SK-N-SH treated with all-trans-retinoic acid at 6 μM for 48 hours (cell line): Measurements from ENCODE around the gene MORC1.

Source experiments
- ATAC-seq: fragments of 200-7000 bp; cut with Tn5 transposase; 3 replicates; pipeline ENCODE4 v1.9.1; 2020; ENCODE audit warnings: mild to moderate bottlenecking, moderate library complexity
- ARNTL ChIP-seq: fragments of 450-650 bp; formaldehyde crosslinking; IDR thresholded peaks from 2 replicates; pipeline ENCODE4 v1.5.0; 2020; ENCODE audit warnings: low read depth, mild to moderate bottlenecking, moderate library complexity, borderline replicate concordance
- BACH2 ChIP-seq: fragments of 250-450 bp; sonication (Bioruptor Pico); IDR thresholded peaks from 2 replicates; pipeline ENCODE4 v1.9.0; 2021; ENCODE audit warnings: mild to moderate bottlenecking, borderline replicate concordance
- CREB5 ChIP-seq: fragments of 250-450 bp; sonication (Bioruptor Pico); IDR thresholded peaks from 2 replicates; pipeline ENCODE4 v1.5.1; 2020; ENCODE audit warnings: low read depth, mild to moderate bottlenecking, moderate library complexity
- CSDC2 ChIP-seq: fragments of 250-450 bp; sonication (Bioruptor Pico); IDR thresholded peaks from 2 replicates; pipeline ENCODE4 v1.5.0; 2020; ENCODE audit warnings: mild to moderate bottlenecking, moderate library complexity
- CSRNP3 ChIP-seq: fragments of 250-450 bp; sonication (Bioruptor Pico); IDR thresholded peaks from 2 replicates; pipeline ENCODE4 v1.5.1; 2021; ENCODE audit warnings: mild to moderate bottlenecking, moderate library complexity
- ESRRG ChIP-seq: fragments of 250-450 bp; sonication (Bioruptor Pico); IDR thresholded peaks from 2 replicates; pipeline ENCODE4 v1.6.1; 2021; ENCODE audit warnings: mild to moderate bottlenecking
- GLIS3 ChIP-seq: fragments of 250-450 bp; sonication (Bioruptor Pico); IDR thresholded peaks from 2 replicates; pipeline ENCODE4 v1.5.0; 2020; ENCODE audit warnings: mild to moderate bottlenecking, moderate library complexity
- ISL1 ChIP-seq: fragments of 250-450 bp; sonication (Bioruptor Pico); IDR thresholded peaks from 2 replicates; pipeline ENCODE4 v2.1.2; 2022; ENCODE audit warnings: mild to moderate bottlenecking, moderate library complexity
- OSR1 ChIP-seq: fragments of 250-450 bp; sonication (Bioruptor Pico); IDR thresholded peaks from 2 replicates; pipeline ENCODE4 v1.8.0; 2022; ENCODE audit warnings: moderate library complexity, mild to moderate bottlenecking, inconsistent platforms
- PATZ1 ChIP-seq: fragments of 250-450 bp; sonication (Bioruptor Pico); IDR thresholded peaks from 2 replicates; pipeline ENCODE4 v1.8.0; 2020; ENCODE audit warnings: mild to moderate bottlenecking, moderate library complexity, borderline replicate concordance
- POU6F1 ChIP-seq: fragments of 250-450 bp; sonication (Bioruptor Pico); IDR thresholded peaks from 2 replicates; pipeline ENCODE4 v1.8.0; 2021; ENCODE audit warnings: low read depth, mild to moderate bottlenecking, moderate library complexity, borderline replicate concordance
- PPARA ChIP-seq: fragments of 250-450 bp; sonication (Bioruptor Pico); IDR thresholded peaks from 2 replicates; pipeline ENCODE4 v1.5.0; 2020; ENCODE audit warnings: mild to moderate bottlenecking, borderline replicate concordance
- RARB ChIP-seq: fragments of 250-450 bp; sonication (Bioruptor Pico); IDR thresholded peaks from 2 replicates; pipeline ENCODE4 v1.8.0; 2021; ENCODE audit warnings: mild to moderate bottlenecking, moderate library complexity
- SNAI2 ChIP-seq: fragments of 250-450 bp; sonication (Bioruptor Pico); IDR thresholded peaks from 2 replicates; pipeline ENCODE4 v1.5.0; 2020; ENCODE audit warnings: mild to moderate bottlenecking, moderate library complexity
- TCF4 ChIP-seq: fragments of 250-450 bp; sonication (Bioruptor Pico); IDR thresholded peaks from 2 replicates; pipeline ENCODE4 v1.8.0; 2021; ENCODE audit warnings: mild to moderate bottlenecking, moderate library complexity, borderline replicate concordance
- TOX ChIP-seq: fragments of 250-450 bp; sonication (Bioruptor Pico); IDR thresholded peaks from 2 replicates; pipeline ENCODE4 v1.8.0; 2021; ENCODE audit warnings: mild to moderate bottlenecking, moderate library complexity, borderline replicate concordance
- TSHZ2 ChIP-seq: fragments of 250-450 bp; sonication (Bioruptor Pico); IDR thresholded peaks from 2 replicates; pipeline ENCODE4 v1.5.0; 2020; ENCODE audit warnings: mild to moderate bottlenecking, moderate library complexity
- ZC3H10 ChIP-seq: fragments of 250-450 bp; sonication (Bioruptor Pico); IDR thresholded peaks from 2 replicates; pipeline ENCODE4 v1.5.1; 2021; ENCODE audit warnings: mild to moderate bottlenecking, moderate library complexity
- ZFP3 ChIP-seq: fragments of 250-450 bp; sonication (Bioruptor Pico); IDR thresholded peaks from 2 replicates; pipeline ENCODE4 v1.5.0; 2020; ENCODE audit warnings: mild to moderate bottlenecking, moderate library complexity
- ZFP30 ChIP-seq: fragments of 450-650 bp; formaldehyde crosslinking; IDR thresholded peaks from 2 replicates; pipeline ENCODE4 v1.5.0; 2022; ENCODE audit warnings: mild to moderate bottlenecking, moderate library complexity
- ZNF565 ChIP-seq: fragments of 450-650 bp; formaldehyde crosslinking; conservative IDR thresholded peaks from 2 replicates; pipeline ENCODE4 v1.5.0; 2020; ENCODE audit warnings: low read depth, mild to moderate bottlenecking, moderate library complexity
- ZNF70 ChIP-seq: fragments of 450-650 bp; formaldehyde crosslinking; IDR thresholded peaks from 2 replicates; pipeline ENCODE4 v1.5.0; 2020; ENCODE audit warnings: mild to moderate bottlenecking, moderate library complexity
- ZNF8 ChIP-seq: fragments of 450-650 bp; formaldehyde crosslinking; IDR thresholded peaks from 2 replicates; pipeline ENCODE4 v1.5.0; 2020; ENCODE audit warnings: mild to moderate bottlenecking, moderate library complexity

MORC1 gene

GRCh38 chr3:109071350-109072142 is 46.4 kb downstream of the MORC1 start (continued):
- TF ChIP-seq BACH2 (CRISPR knock-in tag) (no peak), ZFP3 (CRISPR knock-in tag) (no peak), GLIS3 (CRISPR knock-in tag) (no peak), ZC3H10 (CRISPR knock-in tag) (no peak), TCF4 (CRISPR knock-in tag) (no peak)

GRCh38 chr3:109070211-109070610 is 47.7 kb downstream of the MORC1 start:
- TF ChIP-seq ZNF565 (CRISPR knock-in tag) = no peak
- no peak for TF ChIP-seq SNAI2 (CRISPR knock-in tag)
- TF ChIP-seq ISL1 = no peak
- TF ChIP-seq, all 23 proteins: peak for 0
- ATAC-seq = no peak

- no peak for ATAC-seq
- no peak for TF ChIP-seq CREB5 (CRISPR knock-in tag)
- no peak for TF ChIP-seq PPARA (CRISPR knock-in tag)
- no peak for TF ChIP-seq OSR1 (CRISPR knock-in tag)
- no peak for TF ChIP-seq ZNF565 (CRISPR knock-in tag)
- TF ChIP-seq PATZ1 (CRISPR knock-in tag) = no peak
- no peak for TF ChIP-seq POU6F1 (CRISPR knock-in tag)
- no peak for TF ChIP-seq ARNTL (CRISPR knock-in tag)
- no peak for TF ChIP-seq TSHZ2 (CRISPR knock-in tag)
- no peak for TF ChIP-seq ISL1
- TF ChIP-seq CSDC2 (CRISPR knock-in tag) = no peak
- TF ChIP-seq TOX = no peak
- TF ChIP-seq ZNF70 = no peak
- no peak for TF ChIP-seq ZNF8 (CRISPR knock-in tag)
- TF ChIP-seq BACH2 (CRISPR knock-in tag) = no peak
- TF ChIP-seq ZFP3 (CRISPR knock-in tag) = no peak
- no peak for TF ChIP-seq SNAI2 (CRISPR knock-in tag)
- no peak for TF ChIP-seq ESRRG (CRISPR knock-in tag)
- no peak for TF ChIP-seq ZFP30 (CRISPR knock-in tag)
- TF ChIP-seq TCF4 (CRISPR knock-in tag) = no peak
- TF ChIP-seq ZC3H10 (CRISPR knock-in tag) = no peak
Measured at GRCh38 chr3:109066864-109067263, 51.1 kb downstream of the MORC1 start.

- ATAC-seq = no peak
- TF ChIP-seq RARB (CRISPR knock-in tag) = no peak
- TF ChIP-seq ISL1 = no peak
- no peak for TF ChIP-seq CSRNP3 (CRISPR knock-in tag)
- TF ChIP-seq TOX = no peak
- no peak for TF ChIP-seq ZNF8 (CRISPR knock-in tag)
- no peak for TF ChIP-seq SNAI2 (CRISPR knock-in tag)
- no peak for TF ChIP-seq ZNF565 (CRISPR knock-in tag)
- no peak for TF ChIP-seq CSDC2 (CRISPR knock-in tag)
- no peak for TF ChIP-seq GLIS3 (CRISPR knock-in tag)
- TF ChIP-seq TSHZ2 (CRISPR knock-in tag) = no peak
- no peak for TF ChIP-seq ESRRG (CRISPR knock-in tag)
Measured at GRCh38 chr3:109059264-109059663, 58.7 kb downstream of the MORC1 start.
